ENCODE measurements around the gene ZNF519.
"Not testable (repeated sequence)": the region's sequence is repeated elsewhere in the genome, so short reads cannot be mapped to it uniquely, and the experiment has no call there.

ZNF519 gene

GRCh38 chr18:14147935-14148865 is 16.0 kb upstream of the ZNF519 start:
- DNase-seq (ENCODE audit: low read depth) = not testable (repeated sequence)

GRCh38 chr18:14146771-14147170 is 14.5 kb upstream of the ZNF519 start:
- DNase-seq (ENCODE audit: low read depth) = not testable (repeated sequence)

- DNase-seq (ENCODE audit: low read depth) = not testable (repeated sequence)
These were observed 13.5 kb upstream of the ZNF519 start for GRCh38 chr18:14145581-14146338.

GRCh38 chr18:14145021-14145420 is 12.8 kb upstream of the ZNF519 start:
- DNase-seq (ENCODE audit: low read depth) = not testable (repeated sequence)

GRCh38 chr18:14144628-14144895 is 12.3 kb upstream of the ZNF519 start:
- DNase-seq (ENCODE audit: low read depth) = no peak

- not testable (repeated sequence) for DNase-seq (ENCODE audit: low read depth)
These were observed 11.8 kb upstream of the ZNF519 start for GRCh38 chr18:14143871-14144627.

- not testable (repeated sequence) for DNase-seq (ENCODE audit: low read depth)
These were observed 11.2 kb upstream of the ZNF519 start for GRCh38 chr18:14143396-14143795.

GRCh38 chr18:14142177-14142576 is 9.9 kb upstream of the ZNF519 start:
- DNase-seq (ENCODE audit: low read depth) = not testable (repeated sequence)

- not testable (repeated sequence) for DNase-seq (ENCODE audit: low read depth)
These were observed 7.3 kb upstream of the ZNF519 start for GRCh38 chr18:14139583-14139982.

GRCh38 chr18:14137971-14138370 is 5.7 kb upstream of the ZNF519 start:
- DNase-seq (ENCODE audit: low read depth) = not testable (repeated sequence)

- DNase-seq (ENCODE audit: low read depth) = not testable (repeated sequence)
These were observed 452 bp downstream of the ZNF519 start for GRCh38 chr18:14131696-14132270.

- DNase-seq (ENCODE audit: low read depth) = not testable (repeated sequence)
These were observed 1.4 kb downstream of the ZNF519 start for GRCh38 chr18:14130804-14131203.

- DNase-seq (ENCODE audit: low read depth) = no peak
These were observed 7.5 kb downstream of the ZNF519 start for GRCh38 chr18:14124689-14125088.

- DNase-seq (ENCODE audit: low read depth) = no peak
These were observed 10.1 kb downstream of the ZNF519 start for GRCh38 chr18:14122097-14122496.

GRCh38 chr18:14120926-14121325 is 11.3 kb downstream of the ZNF519 start:
- DNase-seq (ENCODE audit: low read depth) = no peak

- no peak for DNase-seq (ENCODE audit: low read depth)
These were observed 14.6 kb downstream of the ZNF519 start for GRCh38 chr18:14117606-14118005.

- DNase-seq (ENCODE audit: low read depth) = no peak
These were observed 25.3 kb downstream of the ZNF519 start for GRCh38 chr18:14106906-14107305.

- DNase-seq (ENCODE audit: low read depth) = no peak
These were observed 27.1 kb downstream of the ZNF519 start for GRCh38 chr18:14104906-14105748.

- no peak for DNase-seq (ENCODE audit: low read depth)
These were observed 28.0 kb downstream of the ZNF519 start for GRCh38 chr18:14104201-14104600.

- no peak for DNase-seq (ENCODE audit: low read depth)
These were observed 31.5 kb downstream of the ZNF519 start for GRCh38 chr18:14100503-14101286.
